ENCODE results near the gene TMEM163. TPM values are rescaled to one million over a fixed set of nuclear protein-coding genes. Genes with fewer than 3 reads are reported as not detected.

TMEM163 gene
- total RNA-seq, 3 donors from 2014 or later = 0.41 to 1.5 (median 0.60) TPM

- no peak for TF ChIP-seq CTCF (IDR thresholded peaks at IDR 0.05)
- intact Hi-C loops (cut with DNase I, micrococcal nuclease) = loop anchor here in 1 of 2 donors (10.0 kb wide), 1 partner anchor 441 kb away; no protein-coding TSS in a partner anchor
- ATAC-seq = no peak
Measured at GRCh38 chr2:134453476-134453875, 265.3 kb downstream of the TMEM163 start.

GRCh38 chr2:134452042-134452733 lies 266.6 kb downstream of the TMEM163 start:
- DNase-seq = no peak
- no peaks in the 10 kb centered on the region for H3K9me3 ChIP-seq
- ATAC-seq = no peak
- H3K36me3 ChIP-seq (ENCODE audit: low read depth) = no peaks in the 10 kb centered on the region
- no peak for TF ChIP-seq CTCF (IDR thresholded peaks at IDR 0.05)
- no peaks in the 10 kb centered on the region for H3K4me1 ChIP-seq (ENCODE audit: low read depth)
- H3K4me3 ChIP-seq = no peak overlapping the region
- intact Hi-C loops (cut with DNase I, micrococcal nuclease) = loop anchor here in 1 of 2 donors (10.0 kb wide), 1 partner anchor 443 kb away; no protein-coding TSS in a partner anchor

More at GRCh38 chr2:134453476-134453875, 265.3 kb downstream of the TMEM163 start:
- Histone ChIP-seq H3K4me1 (ENCODE audit: low read depth) (no peaks in the 10 kb centered on the region), H3K36me3 (ENCODE audit: low read depth) (no peaks in the 10 kb centered on the region), H3K4me3 (no peak overlapping the region), H3K9me3 (no peaks in the 10 kb centered on the region)
- DNase-seq = no peak

- no peak for TF ChIP-seq CTCF (IDR thresholded peaks at IDR 0.05)
- no peak for ATAC-seq
- DNase-seq = no peak
- Histone ChIP-seq H3K4me3 (no peak overlapping the region), H3K4me1 (ENCODE audit: low read depth) (no peaks in the 10 kb centered on the region), H3K9me3 (no peaks in the 10 kb centered on the region), H3K36me3 (ENCODE audit: low read depth) (no peaks in the 10 kb centered on the region)
- intact Hi-C loops (cut with DNase I, micrococcal nuclease) = loop anchor here in 1 of 2 donors (10.0 kb wide), 1 partner anchor 444 kb away; no protein-coding TSS in a partner anchor
Measured at GRCh38 chr2:134451347-134451630, 267.5 kb downstream of the TMEM163 start.

- H3K4me1 ChIP-seq (ENCODE audit: low read depth) = no peaks in the 10 kb centered on the region
- no peaks in the 10 kb centered on the region for H3K36me3 ChIP-seq (ENCODE audit: low read depth)
- H3K4me3 ChIP-seq = no peak overlapping the region
- no peaks in the 10 kb centered on the region for H3K9me3 ChIP-seq
- no peak for DNase-seq
- no peak for TF ChIP-seq CTCF (IDR thresholded peaks at IDR 0.05)
- intact Hi-C loops (cut with DNase I, micrococcal nuclease) = loop anchor here in 1 of 2 donors (10.0 kb wide), 1 partner anchor 445 kb away; no protein-coding TSS in a partner anchor
- ATAC-seq = no peak
Measured at GRCh38 chr2:134449751-134450513, 268.9 kb downstream of the TMEM163 start.

GRCh38 chr2:134449157-134449556 lies 269.6 kb downstream of the TMEM163 start:
- no peak for ATAC-seq

More at GRCh38 chr2:134449157-134449556, 269.6 kb downstream of the TMEM163 start:
- Histone ChIP-seq H3K4me3 (no peak overlapping the region), H3K36me3 (ENCODE audit: low read depth) (no peaks in the 10 kb centered on the region), H3K9me3 (no peaks in the 10 kb centered on the region), H3K4me1 (ENCODE audit: low read depth) (no peaks in the 10 kb centered on the region)
- intact Hi-C loops (cut with DNase I, micrococcal nuclease) = no loop called here
- no peak for DNase-seq
- TF ChIP-seq CTCF (IDR thresholded peaks at IDR 0.05) = no peak
